ENCODE data around the gene SLC34A1.
A peak's percentile ranks its signal among the peaks of the same experiment; 100 is the strongest.

The SLC34A1 gene

DNA sequence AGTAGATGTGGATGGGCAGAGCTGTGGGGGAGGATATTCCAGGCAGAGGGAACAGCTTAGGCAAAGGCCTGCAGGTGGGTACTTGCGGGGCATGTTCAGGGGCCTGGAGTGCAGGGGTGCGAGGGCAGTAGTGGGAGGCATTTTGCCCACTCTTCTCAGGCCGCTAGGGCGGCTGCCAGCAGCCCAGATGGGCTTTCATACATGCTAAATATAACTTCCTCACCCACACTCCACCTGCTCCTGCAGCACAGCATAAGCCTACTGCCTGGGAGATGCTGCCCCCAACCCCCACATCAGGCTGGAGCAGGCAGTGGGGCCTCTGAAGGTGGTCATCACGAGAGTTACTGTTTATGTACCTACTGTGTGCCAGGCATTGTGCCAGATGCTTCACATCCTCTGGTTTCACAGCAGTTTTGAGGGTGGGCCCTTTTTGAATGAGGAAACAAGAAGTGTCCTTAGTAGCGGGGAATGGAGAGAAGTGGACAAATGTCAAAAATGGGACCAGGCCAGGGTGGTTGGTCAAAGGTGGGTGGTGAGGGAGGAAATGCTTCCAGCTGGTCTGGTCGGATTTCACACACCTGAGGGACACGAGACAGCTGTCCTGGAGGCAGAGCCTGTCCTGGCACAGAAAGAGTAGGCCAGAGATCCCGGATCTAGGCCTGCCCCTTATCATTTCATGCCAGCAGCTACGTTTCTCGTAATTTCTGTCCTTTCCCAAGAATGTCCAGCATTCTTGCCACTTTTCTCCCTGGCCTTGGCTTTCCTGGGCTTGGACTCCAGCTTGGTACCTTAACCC, 14.4 kb upstream of the SLC34A1 start:
- TF ChIP-seq, protein P1, sequence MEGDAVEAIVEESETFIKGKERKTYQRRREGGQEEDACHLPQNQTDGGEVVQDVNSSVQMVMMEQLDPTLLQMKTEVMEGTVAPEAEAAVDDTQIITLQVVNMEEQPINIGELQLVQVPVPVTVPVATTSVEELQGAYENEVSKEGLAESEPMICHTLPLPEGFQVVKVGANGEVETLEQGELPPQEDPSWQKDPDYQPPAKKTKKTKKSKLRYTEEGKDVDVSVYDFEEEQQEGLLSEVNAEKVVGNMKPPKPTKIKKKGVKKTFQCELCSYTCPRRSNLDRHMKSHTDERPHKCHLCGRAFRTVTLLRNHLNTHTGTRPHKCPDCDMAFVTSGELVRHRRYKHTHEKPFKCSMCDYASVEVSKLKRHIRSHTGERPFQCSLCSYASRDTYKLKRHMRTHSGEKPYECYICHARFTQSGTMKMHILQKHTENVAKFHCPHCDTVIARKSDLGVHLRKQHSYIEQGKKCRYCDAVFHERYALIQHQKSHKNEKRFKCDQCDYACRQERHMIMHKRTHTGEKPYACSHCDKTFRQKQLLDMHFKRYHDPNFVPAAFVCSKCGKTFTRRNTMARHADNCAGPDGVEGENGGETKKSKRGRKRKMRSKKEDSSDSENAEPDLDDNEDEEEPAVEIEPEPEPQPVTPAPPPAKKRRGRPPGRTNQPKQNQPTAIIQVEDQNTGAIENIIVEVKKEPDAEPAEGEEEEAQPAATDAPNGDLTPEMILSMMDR (IDR thresholded peaks at IDR 0.05; ENCODE audit: low read depth, low read length), result no peak
- no peaks in the 10 kb centered on the region for H3K27me3 ChIP-seq (ENCODE audit: insufficient read depth, low read depth, severe bottlenecking)
- H3K4me3 ChIP-seq (ENCODE audit: low read depth, low read length), result no peak overlapping the region
- H3K9me3 ChIP-seq (ENCODE audit: severe bottlenecking), result no peaks in the 10 kb centered on the region
- H3K36me3 ChIP-seq, result no peaks in the 10 kb centered on the region
- no peak for DNase-seq
- H3K27ac ChIP-seq, result no peak overlapping the region

DNA sequence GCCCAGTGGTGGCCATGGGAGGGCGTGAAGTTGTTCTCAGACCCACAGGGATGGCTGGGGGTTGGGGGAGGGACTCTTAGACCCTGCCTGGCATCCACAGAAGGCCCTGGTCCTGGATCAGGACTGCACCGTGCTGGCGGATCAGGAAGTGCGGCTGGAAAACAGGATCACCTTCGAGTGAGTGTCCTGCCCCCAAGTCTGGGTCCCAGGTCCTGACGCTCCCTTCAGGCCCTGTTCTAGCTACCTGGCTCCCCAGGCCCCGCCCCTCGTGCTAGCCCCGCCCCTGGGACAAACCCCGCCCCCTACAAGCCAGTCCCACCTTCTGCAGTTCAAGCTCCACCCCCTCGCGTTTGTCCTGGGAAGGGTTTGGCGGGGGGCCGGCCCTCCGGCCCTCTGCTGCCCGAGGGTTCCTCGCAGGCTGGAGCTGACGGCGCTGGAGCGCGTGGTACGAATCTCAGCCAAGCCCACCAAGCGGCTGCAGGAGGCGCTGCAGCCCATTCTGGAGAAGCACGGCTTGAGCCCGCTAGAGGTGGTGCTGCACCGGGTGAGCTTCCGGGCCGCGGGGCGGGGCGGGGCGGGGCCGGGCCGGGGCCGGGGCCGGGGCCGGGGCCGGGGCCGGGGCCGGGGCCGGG, 13.6 kb upstream of the SLC34A1 start:
- peak overlapping the region; percentile 42 for H3K4me3 ChIP-seq (ENCODE audit: low read depth, low read length)
- peak; percentile 92 for DNase-seq
- H3K9me3 ChIP-seq (ENCODE audit: severe bottlenecking), result no peaks in the 10 kb centered on the region
- H3K27ac ChIP-seq, result no peak overlapping the region
- TF ChIP-seq, protein P1 (IDR thresholded peaks at IDR 0.05; ENCODE audit: low read depth, low read length), result peak; percentile 71
- no peaks in the 10 kb centered on the region for H3K27me3 ChIP-seq (ENCODE audit: insufficient read depth, low read depth, severe bottlenecking)
- H3K36me3 ChIP-seq, result no peaks in the 10 kb centered on the region

DNA sequence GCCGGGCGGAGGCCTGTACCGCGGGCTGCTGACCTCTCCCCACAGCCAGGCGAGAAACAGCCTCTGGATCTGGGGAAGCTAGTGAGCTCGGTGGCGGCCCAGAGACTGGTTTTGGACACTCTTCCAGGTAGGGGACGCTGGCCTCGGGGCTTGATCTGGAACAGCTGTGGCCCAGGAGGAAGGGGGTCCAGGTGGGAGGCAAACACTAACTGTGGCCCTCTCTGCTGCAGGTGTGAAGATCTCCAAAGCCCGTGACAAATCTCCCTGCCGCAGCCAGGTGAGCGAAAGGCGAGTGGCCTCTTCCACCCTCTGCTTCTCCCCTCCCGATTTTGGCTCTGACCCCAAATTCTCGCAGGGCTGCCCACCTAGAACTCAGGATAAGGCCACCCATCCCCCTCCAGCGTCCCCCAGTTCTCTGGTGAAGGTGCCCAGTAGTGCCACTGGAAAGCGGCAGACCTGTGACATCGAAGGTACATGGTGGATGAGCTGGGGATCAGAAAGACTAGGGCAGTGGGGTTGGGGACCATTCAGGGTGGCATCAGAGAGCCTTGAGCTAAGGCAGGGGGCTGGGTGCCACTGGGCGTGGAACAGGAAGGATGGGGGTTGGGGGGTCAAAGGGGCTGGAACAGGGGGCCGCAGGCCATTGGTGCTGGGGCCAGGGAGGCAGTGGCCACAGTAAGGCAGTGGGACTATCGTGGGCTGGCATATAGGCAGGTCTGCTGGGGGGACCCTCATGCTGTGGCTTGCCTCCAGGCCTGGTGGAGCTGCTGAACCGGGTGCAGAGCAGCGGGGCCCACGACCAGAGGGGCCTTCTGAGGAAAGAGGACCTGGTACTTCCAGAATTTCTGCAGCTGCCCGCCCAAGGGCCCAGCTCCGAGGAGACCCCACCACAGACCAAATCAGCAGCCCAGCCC, 12.9 kb upstream of the SLC34A1 start:
- Histone ChIP-seq H3K27ac (no peak overlapping the region), H3K9me3 (ENCODE audit: severe bottlenecking) (no peaks in the 10 kb centered on the region), H3K4me3 (ENCODE audit: low read depth, low read length) (peak overlapping the region; percentile 42), H3K27me3 (ENCODE audit: insufficient read depth, low read depth, severe bottlenecking) (no peaks in the 10 kb centered on the region), H3K36me3 (no peaks in the 10 kb centered on the region)
- TF ChIP-seq, protein P1 (IDR thresholded peaks at IDR 0.05; ENCODE audit: low read depth, low read length), result no peak
- no peak for DNase-seq

DNA sequence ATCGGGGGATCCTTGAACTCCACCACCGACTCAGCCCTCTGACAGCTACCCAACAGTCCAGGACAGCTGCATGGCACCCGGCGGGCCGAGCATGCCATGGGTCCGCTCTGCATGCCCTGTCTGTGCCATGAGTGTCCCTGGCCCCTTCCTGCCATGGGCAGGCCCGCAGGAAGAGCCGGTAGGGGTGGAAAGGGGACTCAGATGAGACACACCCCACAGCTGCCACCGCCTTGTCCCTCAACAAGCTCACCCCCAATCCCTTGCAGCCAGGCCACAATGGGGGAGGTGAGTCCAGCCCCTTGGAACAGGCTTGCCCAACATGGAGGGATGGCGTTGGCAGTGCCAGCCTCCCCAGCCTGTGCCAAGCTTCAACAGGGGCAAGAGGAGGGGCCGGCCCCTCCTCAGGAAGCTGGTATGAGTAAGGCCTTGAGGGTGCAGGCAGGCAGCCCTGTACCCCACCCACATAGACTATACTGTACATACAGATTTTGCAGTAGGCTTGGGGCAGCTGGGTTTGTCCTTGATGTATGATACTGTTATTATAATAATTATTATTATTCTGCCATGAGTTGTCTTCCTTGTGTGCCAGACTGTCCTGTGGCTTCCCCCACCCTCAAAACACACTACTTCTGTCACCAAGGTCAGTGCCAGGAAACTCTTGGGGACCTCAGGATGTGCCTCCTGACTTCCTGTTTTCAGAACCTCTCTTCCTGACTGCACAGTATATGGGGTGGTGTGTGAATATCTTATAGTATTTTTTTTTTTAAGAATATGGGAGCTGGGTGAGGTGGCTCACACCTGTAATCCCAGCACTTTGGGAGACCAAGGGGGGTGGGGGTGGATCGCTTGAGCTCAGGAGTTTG, 12.0 kb upstream of the SLC34A1 start:
- no peaks in the 10 kb centered on the region for H3K36me3 ChIP-seq
- TF ChIP-seq, protein P1 (IDR thresholded peaks at IDR 0.05; ENCODE audit: low read depth, low read length), result no peak
- DNase-seq, result no peak
- H3K27me3 ChIP-seq (ENCODE audit: insufficient read depth, low read depth, severe bottlenecking), result no peaks in the 10 kb centered on the region
- H3K9me3 ChIP-seq (ENCODE audit: severe bottlenecking), result no peaks in the 10 kb centered on the region
- H3K4me3 ChIP-seq (ENCODE audit: low read depth, low read length), result no peak overlapping the region
- no peak overlapping the region for H3K27ac ChIP-seq

DNA sequence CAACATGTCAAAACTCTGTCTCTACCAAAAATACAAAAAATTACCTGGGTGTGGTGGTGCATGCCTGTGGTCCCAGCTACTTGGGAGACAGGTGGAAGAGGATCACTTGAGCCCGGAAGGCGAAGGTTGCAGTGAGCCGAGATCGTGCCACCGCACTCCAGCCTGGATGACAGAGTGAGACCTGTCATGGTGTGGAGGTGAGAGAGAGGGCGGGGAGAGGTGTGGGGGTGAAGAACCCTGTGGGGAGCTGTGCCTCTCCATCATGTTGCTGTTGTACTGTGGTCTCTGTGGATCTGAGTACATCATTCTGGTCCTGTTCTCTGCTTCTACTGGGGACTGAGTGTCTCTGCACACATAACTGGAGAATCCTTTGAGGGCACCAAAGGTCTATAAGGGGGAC, 11.3 kb upstream of the SLC34A1 start:
- Histone ChIP-seq H3K27me3 (ENCODE audit: insufficient read depth, low read depth, severe bottlenecking) (no peaks in the 10 kb centered on the region), H3K4me3 (ENCODE audit: low read depth, low read length) (no peak overlapping the region), H3K27ac (no peak overlapping the region), H3K9me3 (ENCODE audit: severe bottlenecking) (no peaks in the 10 kb centered on the region), H3K36me3 (no peaks in the 10 kb centered on the region)
- TF ChIP-seq, protein P1 (IDR thresholded peaks at IDR 0.05; ENCODE audit: low read depth, low read length), result no peak
- DNase-seq, result no peak
